Gastroesophageal sphincter (tissue), 3 donors: ENCODE measurements around the gene SRR.

Experiments
- CTCF ChIP-seq, 4 experiments: fragments of 200-600 bp in 2 of 4; fragments of 450-650 bp in 2 of 4; sonication (generic) in 1 of 4; IDR thresholded peaks; one replicate each; pipeline ENCODE4 v1.5.1; 2017 to 2019; ENCODE audit warnings: antibody characterized with exemption in 4 of 4, mild to moderate bottlenecking in 2 of 4, moderate library complexity in 2 of 4
- POLR2A ChIP-seq, 2 donors: fragments of 450-650 bp; IDR thresholded peaks; one replicate each; pipeline ENCODE4 v1.6.1; 2017; ENCODE audit warnings: antibody characterized with exemption in 2 of 2, mild to moderate bottlenecking in 2 of 2, moderate library complexity in 1 of 2

GRCh38 chr17:2354311-2354710 is 50.6 kb downstream of the SRR start:
- TF ChIP-seq CTCF (IDR thresholded peaks at IDR 0.05) (no peak), POLR2A (IDR thresholded peaks at IDR 0.05) (no peak)
